Measurements from ENCODE around the gene PTPRN2. TPM values are rescaled to one million over a fixed set of nuclear protein-coding genes. Genes with fewer than 3 reads are reported as not detected.
"Not testable (repeated sequence)": the region's sequence is repeated elsewhere in the genome, so short reads cannot be mapped to it uniquely, and the experiment has no call there.

PTPRN2 gene
- total RNA-seq, 3 donors from 2014 or later: 0.43 to 0.66 (median 0.63) TPM

DNA sequence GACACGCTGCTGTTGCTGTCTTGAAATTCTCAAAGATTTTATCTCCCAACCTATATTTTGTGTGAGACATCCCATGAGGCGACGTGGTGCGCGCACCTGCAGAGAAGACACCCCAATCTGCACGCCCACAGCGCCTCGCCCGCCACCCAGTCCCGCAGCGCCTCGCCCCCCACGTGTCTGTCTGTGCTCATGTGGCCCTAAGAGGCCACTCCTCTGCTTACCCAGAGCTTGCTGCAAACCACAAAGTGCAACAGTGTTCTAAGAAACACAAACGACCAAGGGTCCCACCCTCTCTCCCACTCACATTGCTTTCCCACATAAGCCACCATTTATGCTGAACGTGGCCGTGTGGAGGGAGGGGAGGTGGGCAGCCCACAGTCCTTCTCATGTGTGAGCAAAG lies 287.2 kb downstream of the PTPRN2 start:
- ATAC-seq (no peak), DNase-seq (no peak)
- H3K36me3 Mint-ChIP-seq (ENCODE audit: insufficient read depth): no peaks in the 10 kb centered on the region
- no peak overlapping the region for H3K4me3 Mint-ChIP-seq
- no peaks in the 10 kb centered on the region for H3K4me1 Mint-ChIP-seq (ENCODE audit: low read depth)
- H3K9me3 Mint-ChIP-seq: peaks cover 4% of the 10 kb centered on the region
- H3K27me3 Mint-ChIP-seq (ENCODE audit: low read depth): peaks cover 11% of the 10 kb centered on the region

DNA sequence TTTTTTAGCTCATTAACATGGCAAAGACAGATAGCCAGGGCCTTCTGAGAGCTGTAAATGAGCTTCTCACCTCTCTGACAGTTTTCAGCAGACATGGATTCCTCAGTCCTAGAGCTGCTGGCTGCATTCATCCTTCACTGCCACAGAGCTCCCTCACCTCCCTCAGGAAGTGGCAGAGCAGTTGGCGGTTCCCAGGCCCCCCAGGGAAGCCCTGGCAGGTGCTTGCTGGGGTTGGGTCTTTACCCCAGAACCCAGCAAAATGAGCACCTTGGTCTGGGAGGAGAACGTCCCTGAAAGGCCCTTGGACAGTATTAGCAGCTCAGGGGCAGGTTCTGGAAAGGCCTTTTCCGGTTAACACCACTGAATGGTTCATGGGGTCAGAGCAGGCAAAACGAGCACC lies 288.0 kb downstream of the PTPRN2 start:
- no peak for ATAC-seq

GRCh38 chr7:158296798-158297104 lies 290.9 kb downstream of the PTPRN2 start:
- no peaks in the 10 kb centered on the region for H3K4me1 Mint-ChIP-seq (ENCODE audit: low read depth)
- DNase-seq: no peak
- H3K9me3 Mint-ChIP-seq: no peaks in the 10 kb centered on the region
- peaks cover 10% of the 10 kb centered on the region for H3K27me3 Mint-ChIP-seq (ENCODE audit: low read depth)
- ATAC-seq: no peak
- no peaks in the 10 kb centered on the region for H3K36me3 Mint-ChIP-seq (ENCODE audit: insufficient read depth)
- H3K4me3 Mint-ChIP-seq: no peak overlapping the region

More for the DNA sequence above, 288.0 kb downstream of the PTPRN2 start:
- H3K9me3 Mint-ChIP-seq: peaks cover 4% of the 10 kb centered on the region
- no peaks in the 10 kb centered on the region for H3K4me1 Mint-ChIP-seq (ENCODE audit: low read depth)
- no peaks in the 10 kb centered on the region for H3K36me3 Mint-ChIP-seq (ENCODE audit: insufficient read depth)
- no peak overlapping the region for H3K4me3 Mint-ChIP-seq
- no peak for DNase-seq
- H3K27me3 Mint-ChIP-seq (ENCODE audit: low read depth): peaks cover 11% of the 10 kb centered on the region

DNA sequence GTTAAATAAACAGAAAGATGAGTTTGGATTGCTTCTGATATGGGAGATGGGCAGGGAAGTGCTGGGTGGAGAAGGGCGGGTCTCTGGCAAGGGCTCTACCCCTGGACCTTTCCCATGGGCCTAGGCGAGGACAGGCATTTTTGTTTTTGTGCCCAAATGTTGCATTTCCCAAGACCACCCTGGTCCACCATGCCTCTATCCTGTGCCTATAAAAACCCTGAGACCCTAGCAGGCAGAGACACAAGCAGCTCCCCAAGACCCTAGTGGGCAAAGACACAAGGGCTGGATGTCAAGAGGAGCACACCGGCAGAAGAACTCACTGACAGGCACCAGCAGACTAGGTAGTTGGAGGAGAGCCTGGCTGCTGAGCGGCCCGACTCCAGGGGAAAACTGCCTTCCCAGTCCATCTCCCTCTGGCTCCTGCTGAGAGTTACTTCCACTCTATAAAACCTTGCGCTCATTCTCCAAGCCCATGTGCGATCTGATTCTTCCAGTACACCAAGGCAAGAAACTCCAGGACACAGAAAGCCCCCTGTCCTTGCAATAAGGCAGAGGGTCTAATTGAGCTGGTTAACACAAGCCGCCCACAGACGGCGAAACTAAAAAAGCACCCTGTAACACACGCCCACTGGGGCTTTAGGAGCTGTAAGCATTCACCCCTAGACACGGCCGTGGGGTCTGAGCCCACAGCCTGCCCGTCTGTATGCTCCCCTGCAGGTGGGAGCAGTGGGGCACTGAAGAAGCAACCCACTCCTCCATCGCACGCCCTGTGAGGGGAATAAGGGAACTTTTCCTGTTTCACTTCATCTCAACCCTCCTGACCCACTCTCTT lies 291.4 kb downstream of the PTPRN2 start:
- Mint-ChIP-seq H3K4me1 (ENCODE audit: low read depth) (no peaks in the 10 kb centered on the region), H3K4me3 (no peak overlapping the region), H3K36me3 (ENCODE audit: insufficient read depth) (no peaks in the 10 kb centered on the region), H3K27me3 (ENCODE audit: low read depth) (peaks cover 7% of the 10 kb centered on the region), H3K9me3 (peaks cover 3% of the 10 kb centered on the region)
- ATAC-seq (no peak), DNase-seq (no peak)

DNA sequence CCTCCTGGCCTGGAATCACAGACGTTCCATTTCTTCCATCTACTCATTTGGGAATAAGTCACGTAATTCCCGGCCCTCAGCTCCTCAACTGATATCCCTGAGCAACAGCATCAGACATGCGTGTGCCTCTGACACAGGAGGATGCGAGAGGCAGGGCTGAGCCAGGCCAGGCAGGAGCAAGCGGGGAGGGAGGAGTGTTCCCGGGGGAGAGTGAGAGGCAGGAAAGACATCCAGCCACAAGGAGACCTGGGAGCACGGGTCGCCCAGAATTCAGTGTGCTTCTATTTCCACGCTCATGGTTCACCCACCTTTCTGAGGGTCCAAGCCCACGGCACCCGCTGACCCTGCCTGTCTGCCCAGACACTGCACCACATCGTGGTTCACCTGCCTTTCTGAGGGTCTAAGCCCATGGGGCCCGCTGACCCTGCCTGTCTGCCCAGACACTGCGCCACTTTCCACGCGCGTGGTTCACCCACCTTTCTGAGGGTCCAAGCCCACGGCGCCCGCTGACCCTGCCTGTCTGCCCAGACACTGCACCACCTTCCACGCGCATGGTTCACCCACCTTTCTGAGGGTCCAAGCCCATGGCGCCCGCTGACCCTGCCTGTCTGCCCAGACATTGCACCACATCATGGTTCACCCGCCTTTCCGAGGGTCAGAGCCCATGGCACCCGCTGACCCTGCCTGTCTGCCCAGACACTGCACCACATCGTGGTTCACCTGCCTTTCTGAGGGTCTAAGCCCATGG lies 293.0 kb downstream of the PTPRN2 start:
- ATAC-seq; DNase-seq; H3K27me3 Mint-ChIP-seq (ENCODE audit: low read depth); H3K36me3 Mint-ChIP-seq (ENCODE audit: insufficient read depth); H3K4me3 Mint-ChIP-seq; H3K4me1 Mint-ChIP-seq (ENCODE audit: low read depth); H3K9me3 Mint-ChIP-seq: not testable (repeated sequence)

DNA sequence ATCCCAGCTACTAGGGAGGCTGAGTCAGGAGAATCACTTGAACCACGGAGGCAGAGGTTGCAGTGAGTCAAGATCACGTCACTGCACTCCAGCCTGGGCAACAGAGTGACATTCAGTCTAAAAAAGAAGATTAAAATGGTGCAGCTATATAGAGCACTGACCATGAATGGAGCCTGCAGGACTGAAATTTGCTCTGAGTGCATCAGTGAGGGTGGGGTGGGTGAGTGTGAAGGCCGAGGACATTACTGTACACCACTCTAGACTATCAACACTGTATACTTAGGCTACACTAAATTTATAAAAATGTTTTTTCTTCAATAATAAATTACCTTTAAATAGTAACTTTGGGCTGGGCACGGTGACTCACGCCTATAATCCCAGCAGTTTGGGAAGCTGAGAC lies 294.7 kb downstream of the PTPRN2 start:
- DNase-seq: no peak

GRCh38 chr7:158291998-158292397 lies 295.6 kb downstream of the PTPRN2 start:
- H3K4me3 Mint-ChIP-seq: no peak overlapping the region
- H3K9me3 Mint-ChIP-seq: peaks cover 31% of the 10 kb centered on the region
- no peaks in the 10 kb centered on the region for H3K36me3 Mint-ChIP-seq (ENCODE audit: insufficient read depth)
- ATAC-seq (no peak), DNase-seq (no peak)
- peaks cover 5% of the 10 kb centered on the region for H3K27me3 Mint-ChIP-seq (ENCODE audit: low read depth)
- no peaks in the 10 kb centered on the region for H3K4me1 Mint-ChIP-seq (ENCODE audit: low read depth)

More for the DNA sequence above, 294.7 kb downstream of the PTPRN2 start:
- H3K9me3 Mint-ChIP-seq: peaks cover 26% of the 10 kb centered on the region
- no peaks in the 10 kb centered on the region for H3K4me1 Mint-ChIP-seq (ENCODE audit: low read depth)
- no peak for ATAC-seq
- H3K4me3 Mint-ChIP-seq: no peak overlapping the region
- H3K36me3 Mint-ChIP-seq (ENCODE audit: insufficient read depth): no peaks in the 10 kb centered on the region
- H3K27me3 Mint-ChIP-seq (ENCODE audit: low read depth): peaks cover 5% of the 10 kb centered on the region

- DNase-seq (no peak), ATAC-seq (no peak)
- H3K9me3 Mint-ChIP-seq: peaks cover 38% of the 10 kb centered on the region
- H3K4me3 Mint-ChIP-seq: no peak overlapping the region
- H3K36me3 Mint-ChIP-seq (ENCODE audit: insufficient read depth): no peaks in the 10 kb centered on the region
- H3K4me1 Mint-ChIP-seq (ENCODE audit: low read depth): no peaks in the 10 kb centered on the region
- H3K27me3 Mint-ChIP-seq (ENCODE audit: low read depth): peaks cover 3% of the 10 kb centered on the region
Observed at GRCh38 chr7:158289761-158290523, 297.7 kb downstream of the PTPRN2 start.

DNA sequence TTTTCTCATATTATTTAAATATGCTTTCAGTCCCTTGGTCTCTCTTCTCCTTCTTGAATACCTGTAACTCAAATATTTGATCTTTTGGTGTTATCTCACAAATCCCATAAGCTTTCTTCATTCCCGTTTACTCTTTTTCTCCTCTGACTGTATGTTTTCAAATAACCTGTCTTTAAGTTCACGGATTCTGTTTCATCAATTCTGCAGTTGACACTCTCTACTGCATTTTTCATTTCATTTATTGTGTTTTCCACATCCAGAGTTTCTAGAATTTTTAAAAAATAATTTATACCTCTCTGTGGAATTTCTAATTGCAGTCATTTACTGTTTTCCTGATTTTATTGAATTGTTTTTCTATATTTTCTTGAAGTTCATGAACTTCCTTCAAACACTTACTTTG lies 298.4 kb downstream of the PTPRN2 start:
- ATAC-seq (no peak), DNase-seq (no peak)
- no peak overlapping the region for H3K4me3 Mint-ChIP-seq
- no peaks in the 10 kb centered on the region for H3K4me1 Mint-ChIP-seq (ENCODE audit: low read depth)
- no peaks in the 10 kb centered on the region for H3K36me3 Mint-ChIP-seq (ENCODE audit: insufficient read depth)
- peaks cover 3% of the 10 kb centered on the region for H3K27me3 Mint-ChIP-seq (ENCODE audit: low read depth)
- peaks cover 38% of the 10 kb centered on the region for H3K9me3 Mint-ChIP-seq

DNA sequence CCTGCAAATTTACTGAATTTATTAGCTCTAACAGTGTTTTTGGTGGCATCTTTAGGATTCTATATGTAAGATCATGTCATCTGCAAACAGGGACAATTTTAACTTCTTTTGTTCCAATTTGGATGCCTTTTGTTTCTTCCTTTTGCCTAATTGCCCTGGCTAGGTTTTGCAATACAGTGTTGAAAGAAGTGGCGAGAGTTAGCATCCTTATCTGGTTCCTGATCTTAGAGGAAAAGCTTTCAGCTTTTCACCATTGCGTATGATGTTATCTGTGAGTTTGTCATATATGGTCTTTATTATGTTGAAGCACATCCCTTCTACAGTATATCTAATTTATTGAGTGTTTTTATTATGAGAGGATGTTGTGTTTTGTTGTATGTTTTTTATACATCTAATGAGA lies 301.4 kb downstream of the PTPRN2 start:
- no peaks in the 10 kb centered on the region for H3K4me1 Mint-ChIP-seq (ENCODE audit: low read depth)
- no peaks in the 10 kb centered on the region for H3K36me3 Mint-ChIP-seq (ENCODE audit: insufficient read depth)
- H3K27me3 Mint-ChIP-seq (ENCODE audit: low read depth): no peaks in the 10 kb centered on the region
- H3K4me3 Mint-ChIP-seq: no peak overlapping the region
- ATAC-seq: no peak
- peaks cover 35% of the 10 kb centered on the region for H3K9me3 Mint-ChIP-seq
- DNase-seq: no peak

DNA sequence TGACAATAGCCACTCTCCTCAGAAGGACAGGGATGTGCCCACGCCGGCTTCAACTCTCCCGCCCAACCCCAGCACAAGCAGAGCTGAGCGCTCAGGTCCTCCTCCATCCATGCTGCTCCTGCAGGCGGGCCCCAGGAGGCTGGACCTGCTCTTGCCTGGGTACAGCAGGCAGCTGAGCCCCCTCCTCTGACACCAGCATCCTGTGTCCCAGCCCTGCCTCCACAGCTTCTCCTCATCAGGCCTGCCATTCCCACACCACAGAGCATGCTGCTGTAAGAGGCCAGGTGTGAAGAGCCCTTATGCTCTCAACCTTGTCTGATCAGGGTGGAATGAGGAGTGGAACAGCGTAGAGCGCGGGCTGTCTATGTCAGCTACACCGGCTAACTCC lies 302.2 kb downstream of the PTPRN2 start:
- no peaks in the 10 kb centered on the region for H3K36me3 Mint-ChIP-seq (ENCODE audit: insufficient read depth)
- DNase-seq (no peak), ATAC-seq (no peak)
- H3K27me3 Mint-ChIP-seq (ENCODE audit: low read depth): no peaks in the 10 kb centered on the region
- no peaks in the 10 kb centered on the region for H3K4me1 Mint-ChIP-seq (ENCODE audit: low read depth)
- peaks cover 31% of the 10 kb centered on the region for H3K9me3 Mint-ChIP-seq
- H3K4me3 Mint-ChIP-seq: no peak overlapping the region

GRCh38 chr7:158284617-158285382 lies 302.8 kb downstream of the PTPRN2 start:
- ATAC-seq (no peak), DNase-seq (no peak)
- Mint-ChIP-seq H3K27me3 (ENCODE audit: low read depth) (no peaks in the 10 kb centered on the region), H3K9me3 (peaks cover 31% of the 10 kb centered on the region), H3K4me3 (no peak overlapping the region), H3K4me1 (ENCODE audit: low read depth) (no peaks in the 10 kb centered on the region), H3K36me3 (ENCODE audit: insufficient read depth) (no peaks in the 10 kb centered on the region)

- Mint-ChIP-seq H3K9me3 (peaks cover 24% of the 10 kb centered on the region), H3K36me3 (ENCODE audit: insufficient read depth) (no peaks in the 10 kb centered on the region), H3K4me1 (ENCODE audit: low read depth) (no peaks in the 10 kb centered on the region), H3K27me3 (ENCODE audit: low read depth) (no peaks in the 10 kb centered on the region), H3K4me3 (no peak overlapping the region)
- ATAC-seq: no peak
- DNase-seq: no peak
Observed at GRCh38 chr7:158284121-158284520, 303.5 kb downstream of the PTPRN2 start.

Measured in activated T-cell treated with anti-CD3 and anti-CD28 coated beads, Interleukin-2, amount 50 U/mL, for 4 hours (primary cell).